ENCODE results near the gene CCSER1.

DNA sequence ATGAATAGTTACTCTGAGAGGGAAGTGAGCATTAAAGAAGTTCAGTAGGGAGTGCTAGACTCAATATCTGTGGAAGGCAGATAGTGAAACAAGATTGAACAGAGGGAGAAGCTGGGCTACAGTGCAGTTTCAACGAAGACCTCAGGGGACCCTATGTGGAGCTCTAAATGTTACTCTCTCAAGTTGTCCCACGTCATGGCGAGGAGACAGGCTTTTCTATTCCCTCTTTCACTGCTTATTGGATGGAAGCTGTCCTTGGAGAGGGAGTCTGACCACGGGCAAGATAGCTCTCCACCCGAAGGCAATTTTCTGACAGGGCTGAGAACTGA lies 42.3 kb upstream of the CCSER1 start:
- TF ChIP-seq CTCF (IDR thresholded peaks at IDR 0.05) (no peak), EP300 (IDR thresholded peaks at IDR 0.05) (no peak), POLR2A (IDR thresholded peaks at IDR 0.05) (no peak)
